ENCODE data around the gene TBC1D8.

The TBC1D8 gene

GRCh38 chr2:100983684-100984310 is 167.4 kb downstream of the TBC1D8 start:
- no peak for TF ChIP-seq CTCF (IDR thresholded peaks at IDR 0.05; ENCODE audit: poor library complexity, severe bottlenecking)
- Histone ChIP-seq H3K27ac (ENCODE audit: poor library complexity, severe bottlenecking) (no peak overlapping the region), H3K4me1 (ENCODE audit: insufficient read depth, poor library complexity, severe bottlenecking) (no peaks in the 10 kb centered on the region), H3K36me3 (ENCODE audit: low read depth) (0 out of 2 replicates have a peak, but pooled peaks cover 7% of the 10 kb centered on the region), H3K4me3 (ENCODE audit: severe bottlenecking) (no peak overlapping the region), H3K27me3 (ENCODE audit: insufficient read depth, poor library complexity, severe bottlenecking) (no peaks in the 10 kb centered on the region), H3K9me3 (ENCODE audit: severe bottlenecking) (no peaks in the 10 kb centered on the region)
- ATAC-seq (ENCODE audit: low read depth) (no peak), DNase-seq (ENCODE audit: low spot score) (no peak)

DNA sequence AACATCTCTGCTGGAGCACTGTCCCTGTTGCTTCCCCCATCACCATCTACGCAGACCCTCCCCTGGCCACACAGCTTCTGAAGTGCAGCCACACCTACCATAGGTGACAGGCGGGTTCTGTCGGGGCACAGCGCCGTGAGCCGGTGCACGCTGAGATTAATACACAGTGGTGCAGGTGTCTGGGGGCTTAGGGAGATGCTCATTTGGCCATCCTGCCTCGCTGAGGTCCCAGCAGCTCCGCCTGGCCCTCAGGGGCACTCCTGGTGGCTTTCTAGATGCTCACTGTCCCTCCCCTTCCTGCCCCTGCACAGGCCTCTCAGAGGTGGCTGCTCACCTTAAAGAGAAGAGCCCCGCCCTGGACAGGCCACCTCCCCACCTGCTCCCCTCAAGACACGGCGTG is 168.0 kb downstream of the TBC1D8 start:
- DNase-seq (ENCODE audit: low spot score) (no peak), ATAC-seq (ENCODE audit: low read depth) (no peak)
- Histone ChIP-seq H3K9me3 (ENCODE audit: severe bottlenecking) (no peaks in the 10 kb centered on the region), H3K4me3 (ENCODE audit: severe bottlenecking) (no peak overlapping the region), H3K36me3 (ENCODE audit: low read depth) (0 out of 2 replicates have a peak, but pooled peaks cover 9% of the 10 kb centered on the region), H3K4me1 (ENCODE audit: insufficient read depth, poor library complexity, severe bottlenecking) (no peaks in the 10 kb centered on the region), H3K27ac (ENCODE audit: poor library complexity, severe bottlenecking) (no peak overlapping the region), H3K27me3 (ENCODE audit: insufficient read depth, poor library complexity, severe bottlenecking) (no peaks in the 10 kb centered on the region)
- no peak for TF ChIP-seq CTCF (IDR thresholded peaks at IDR 0.05; ENCODE audit: poor library complexity, severe bottlenecking)

DNA sequence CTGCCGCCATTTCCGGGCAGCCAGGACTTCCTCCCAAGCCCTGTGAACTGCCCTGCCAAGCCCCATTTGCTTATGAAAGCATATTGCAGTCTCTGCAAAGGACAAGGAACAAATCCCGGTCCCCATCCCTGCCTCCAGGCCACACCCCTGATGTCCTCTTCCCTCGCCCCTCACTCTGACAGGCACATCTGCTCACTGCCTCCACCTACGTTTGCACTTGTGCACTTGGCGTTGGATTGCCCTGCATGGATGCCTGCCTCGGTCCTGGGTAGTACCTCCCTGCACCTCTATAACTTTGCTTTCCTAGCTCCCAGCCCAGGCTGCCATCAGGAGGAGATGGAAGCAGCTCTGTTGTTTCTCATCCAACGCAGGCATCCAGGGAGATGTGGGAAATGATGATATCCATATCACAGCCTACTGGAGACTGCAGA is 168.7 kb downstream of the TBC1D8 start:
- Histone ChIP-seq H3K4me1 (ENCODE audit: insufficient read depth, poor library complexity, severe bottlenecking) (no peaks in the 10 kb centered on the region), H3K27ac (ENCODE audit: poor library complexity, severe bottlenecking) (no peak overlapping the region), H3K36me3 (ENCODE audit: low read depth) (0 out of 2 replicates have a peak, but pooled peaks cover 11% of the 10 kb centered on the region), H3K4me3 (ENCODE audit: severe bottlenecking) (no peak overlapping the region), H3K9me3 (ENCODE audit: severe bottlenecking) (no peaks in the 10 kb centered on the region), H3K27me3 (ENCODE audit: insufficient read depth, poor library complexity, severe bottlenecking) (no peaks in the 10 kb centered on the region)
- DNase-seq (ENCODE audit: low spot score) (no peak), ATAC-seq (ENCODE audit: low read depth) (no peak)
- TF ChIP-seq CTCF (IDR thresholded peaks at IDR 0.05; ENCODE audit: poor library complexity, severe bottlenecking) = no peak

GRCh38 chr2:100981011-100981410 is 170.2 kb downstream of the TBC1D8 start:
- peaks cover 18% of the 10 kb centered on the region for H3K36me3 ChIP-seq (ENCODE audit: low read depth)
- H3K4me1 ChIP-seq (ENCODE audit: insufficient read depth, poor library complexity, severe bottlenecking) = no peaks in the 10 kb centered on the region
- no peak overlapping the region for H3K4me3 ChIP-seq (ENCODE audit: severe bottlenecking)
- ATAC-seq (ENCODE audit: low read depth) = no peak; the same call in 2 of the 3 replicates
- H3K9me3 ChIP-seq (ENCODE audit: severe bottlenecking) = no peaks in the 10 kb centered on the region
- DNase-seq (ENCODE audit: low spot score) = no peak
- no peak overlapping the region for H3K27ac ChIP-seq (ENCODE audit: poor library complexity, severe bottlenecking)
- TF ChIP-seq CTCF (IDR thresholded peaks at IDR 0.05; ENCODE audit: poor library complexity, severe bottlenecking) = no peak
- no peaks in the 10 kb centered on the region for H3K27me3 ChIP-seq (ENCODE audit: insufficient read depth, poor library complexity, severe bottlenecking)

DNA sequence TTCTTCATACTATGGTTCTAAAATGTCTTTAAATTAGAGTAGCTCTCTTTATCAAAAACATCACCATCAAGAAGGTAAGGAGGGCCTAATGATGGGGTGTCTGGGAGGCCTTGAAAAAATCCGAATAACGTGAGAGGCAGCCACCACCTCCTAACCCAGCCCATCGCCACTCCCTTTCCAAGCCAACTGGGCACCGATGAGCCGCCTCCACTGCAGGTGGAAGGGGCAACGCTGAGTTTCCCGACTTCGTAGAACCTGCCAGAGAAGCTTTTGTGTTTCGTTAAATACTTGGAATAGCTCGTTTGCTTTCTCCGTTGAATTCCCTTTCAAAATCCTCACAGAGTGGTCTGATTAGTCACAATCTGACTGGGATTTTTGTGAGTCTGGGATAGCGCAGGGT is 171.1 kb downstream of the TBC1D8 start:
- H3K27me3 ChIP-seq (ENCODE audit: insufficient read depth, poor library complexity, severe bottlenecking) = no peaks in the 10 kb centered on the region
- no peak overlapping the region for H3K4me3 ChIP-seq (ENCODE audit: severe bottlenecking)
- DNase-seq (ENCODE audit: low spot score) = no peak
- no peak for ATAC-seq (ENCODE audit: low read depth)
- no peak overlapping the region for H3K27ac ChIP-seq (ENCODE audit: poor library complexity, severe bottlenecking)
- no peak for TF ChIP-seq CTCF (IDR thresholded peaks at IDR 0.05; ENCODE audit: poor library complexity, severe bottlenecking)
- no peaks in the 10 kb centered on the region for H3K4me1 ChIP-seq (ENCODE audit: insufficient read depth, poor library complexity, severe bottlenecking)
- H3K9me3 ChIP-seq (ENCODE audit: severe bottlenecking) = no peaks in the 10 kb centered on the region
- peaks cover 27% of the 10 kb centered on the region for H3K36me3 ChIP-seq (ENCODE audit: low read depth)

All from RWPE2 (cell line).